Activated CD4-positive, CD25-positive, alpha-beta regulatory T cell treated with anti-CD3 and anti-CD28 coated beads, Interleukin-2, amount 50 U/mL, for 24 hours (primary cell): ENCODE results near the gene GLOD4.
"Not testable (repeated sequence)": the region's sequence is repeated elsewhere in the genome, so short reads cannot be mapped to it uniquely, and the experiment has no call there.

Source experiments
- ATAC-seq, 2 donors: fragments of 150-1000 bp; cut with Tn5 transposase; one replicate each; pipeline ENCODE4 v1.10.0; 2021; ENCODE audit warnings: mild to moderate bottlenecking in 1 of 2, moderate library complexity in 1 of 2

Gene GLOD4, protein sequence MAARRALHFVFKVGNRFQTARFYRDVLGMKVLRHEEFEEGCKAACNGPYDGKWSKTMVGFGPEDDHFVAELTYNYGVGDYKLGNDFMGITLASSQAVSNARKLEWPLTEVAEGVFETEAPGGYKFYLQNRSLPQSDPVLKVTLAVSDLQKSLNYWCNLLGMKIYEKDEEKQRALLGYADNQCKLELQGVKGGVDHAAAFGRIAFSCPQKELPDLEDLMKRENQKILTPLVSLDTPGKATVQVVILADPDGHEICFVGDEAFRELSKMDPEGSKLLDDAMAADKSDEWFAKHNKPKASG

DNA sequence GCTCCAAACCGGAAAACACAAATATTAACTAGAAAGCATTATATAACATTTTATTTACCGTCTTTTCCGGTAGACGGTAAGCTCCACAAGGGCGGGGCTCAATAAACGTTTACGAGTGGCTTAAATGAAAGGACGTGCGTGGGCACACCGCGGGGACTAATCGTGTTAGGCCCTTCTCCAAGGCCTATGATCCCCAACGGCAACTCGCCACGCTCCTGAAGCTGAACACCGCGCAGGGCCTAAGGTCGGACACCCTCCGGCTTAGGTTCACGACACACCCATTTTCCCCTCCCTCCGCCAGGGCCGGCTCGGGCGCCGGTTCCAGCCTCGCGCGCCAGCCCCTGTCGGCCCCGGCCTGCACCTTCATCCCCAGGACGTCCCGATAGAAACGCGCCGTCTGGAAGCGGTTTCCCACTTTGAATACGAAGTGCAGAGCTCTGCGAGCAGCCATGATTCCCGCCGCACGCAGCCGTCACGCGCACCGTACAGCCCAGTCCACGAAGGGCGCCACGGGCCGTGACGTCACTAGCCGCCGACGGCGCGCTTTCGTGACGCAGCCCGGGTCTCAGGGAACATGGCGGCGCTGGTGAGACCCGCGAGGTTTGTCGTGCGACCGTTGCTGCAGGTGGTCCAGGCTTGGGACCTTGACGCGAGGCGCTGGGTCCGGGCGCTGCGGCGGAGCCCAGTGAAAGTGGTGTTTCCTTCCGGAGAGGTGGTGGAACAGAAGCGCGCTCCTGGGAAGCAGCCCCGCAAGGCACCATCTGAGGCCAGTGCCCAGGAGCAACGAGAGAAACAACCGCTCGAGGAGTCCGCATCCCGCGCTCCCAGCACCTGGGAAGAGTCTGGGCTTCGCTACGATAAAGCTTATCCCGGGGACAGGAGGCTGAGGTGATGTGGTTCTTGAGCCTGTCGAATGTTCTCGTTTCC lies at the start of gene GLOD4, which contains the start of gene MRM3:
Gene GLOD4 (minus strand): TSS at position 476 of the 927 bp plus-strand sequence. CDS start 25 bp downstream, at position 451.
Gene MRM3 (plus strand): TSS at position 549 of the 927 bp plus-strand sequence. CDS start 26 bp downstream, at position 575.
- ATAC-seq: peak; percentile 92 to 95

DNA sequence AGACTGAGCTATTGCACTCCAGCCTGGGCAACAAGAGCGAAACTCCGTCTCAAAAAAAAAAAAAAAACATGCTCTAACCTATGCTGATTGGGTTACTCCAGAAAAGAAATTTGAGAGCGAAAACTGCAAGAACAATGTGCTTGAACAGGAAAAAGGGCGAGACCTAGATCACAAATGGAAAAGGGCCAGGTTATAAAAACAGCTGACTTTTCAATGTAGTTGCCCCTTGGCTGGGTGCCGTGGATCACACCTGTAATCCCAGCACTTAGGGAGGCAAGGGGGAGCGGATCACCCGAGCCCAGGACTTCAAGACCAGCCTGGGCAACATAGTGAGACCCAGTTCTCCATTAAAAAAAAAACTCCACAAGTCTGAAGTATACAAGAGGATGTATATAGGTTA lies 48.9 kb upstream of the GLOD4 start:
- ATAC-seq: no peak

DNA sequence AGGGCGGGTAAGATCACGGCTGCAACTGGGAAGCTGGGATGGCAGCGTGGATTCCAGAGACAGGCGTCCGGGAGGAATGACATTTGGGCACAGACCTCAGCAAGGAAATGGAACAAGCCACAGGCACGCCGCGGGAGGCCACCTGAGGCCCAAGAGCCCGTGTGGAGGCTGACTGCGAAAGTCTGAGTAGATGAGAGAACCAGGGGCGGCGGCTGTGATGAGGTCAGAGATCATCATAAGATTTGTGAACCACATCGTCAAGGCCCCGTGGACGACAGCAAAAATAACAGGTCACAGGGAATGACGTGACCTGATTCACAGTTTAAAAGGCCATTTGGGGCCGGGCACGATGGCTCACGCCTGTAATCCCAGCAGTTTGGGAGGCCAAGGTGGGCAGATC lies 48.3 kb upstream of the GLOD4 start:
- no peak for ATAC-seq

DNA sequence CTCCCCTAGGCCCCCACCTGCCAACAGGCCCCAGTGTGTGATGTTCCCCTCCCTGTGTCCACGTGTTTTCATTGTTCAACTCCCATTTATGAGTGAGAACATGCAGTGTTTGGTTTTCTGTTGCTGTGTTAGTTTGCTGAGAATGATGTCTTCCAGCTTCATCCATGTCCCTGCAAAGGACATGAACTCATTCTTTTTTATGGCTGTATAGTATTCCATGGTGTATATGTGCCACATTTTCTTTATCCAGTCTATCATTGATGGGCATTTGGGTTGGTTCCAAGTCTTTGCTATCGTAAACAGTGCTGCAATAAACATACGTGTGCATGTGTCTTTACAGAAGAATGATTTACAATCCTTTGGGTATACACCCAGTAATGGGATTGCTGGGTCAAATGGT lies 47.5 kb upstream of the GLOD4 start:
- not testable (repeated sequence) for ATAC-seq

DNA sequence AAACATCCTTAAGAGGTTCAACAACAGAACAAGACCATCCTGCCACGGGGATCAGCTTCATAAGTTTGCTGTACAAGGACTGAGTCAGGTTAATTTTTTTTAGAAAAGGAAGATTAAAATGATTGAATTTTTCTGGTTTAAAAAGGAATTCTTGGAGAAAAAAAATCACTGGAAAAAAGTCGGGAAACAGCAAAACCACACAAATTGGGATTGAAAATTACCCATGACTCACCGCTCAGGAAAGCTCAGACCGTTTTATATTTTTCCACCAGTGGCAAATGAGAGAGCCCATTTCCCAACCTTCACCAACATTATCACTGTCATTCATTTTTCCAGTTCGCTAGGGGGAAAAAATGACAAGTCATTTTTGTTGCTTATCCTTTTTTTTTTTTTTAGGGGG lies 46.7 kb upstream of the GLOD4 start:
- ATAC-seq: no peak

DNA sequence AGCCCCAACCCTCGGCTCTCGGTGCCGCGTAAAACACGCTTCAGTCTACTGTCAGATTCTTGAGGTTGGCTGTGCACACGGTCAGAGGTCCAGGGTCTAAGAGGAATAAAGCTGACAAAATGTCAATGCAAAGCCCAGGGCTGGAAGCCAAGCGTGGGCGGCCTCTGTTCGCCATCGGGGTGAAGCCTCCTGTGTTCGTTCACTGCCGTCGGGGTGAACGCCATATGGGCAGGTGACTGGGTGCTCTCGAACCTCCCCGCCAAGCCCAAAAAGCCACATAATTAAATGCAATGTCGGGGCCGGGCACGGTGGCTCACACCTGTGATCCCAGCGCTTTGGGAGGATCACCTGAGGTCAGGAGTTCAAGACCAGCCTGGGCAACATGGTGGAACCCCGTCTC lies 44.7 kb upstream of the GLOD4 start:
- no peak for ATAC-seq

DNA sequence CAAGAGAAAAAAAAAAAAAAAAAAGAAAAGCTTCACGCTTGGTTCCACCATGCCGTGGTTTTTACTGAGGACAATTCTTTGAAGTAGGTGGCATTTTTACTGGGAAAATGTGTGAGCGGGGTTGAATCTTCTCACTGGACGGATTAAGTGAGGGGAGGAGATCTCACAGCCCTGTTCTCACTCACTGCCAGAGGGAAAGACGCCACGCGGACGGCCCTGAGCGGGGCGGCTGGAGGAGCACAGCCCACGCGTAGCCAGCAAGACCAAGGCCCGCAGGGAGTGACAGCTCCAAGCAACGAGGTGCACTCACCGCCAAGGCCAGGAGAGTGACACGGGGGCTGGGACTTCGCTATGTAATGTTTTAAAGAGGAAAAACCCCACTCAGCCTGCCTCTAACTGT lies 43.1 kb upstream of the GLOD4 start:
- ATAC-seq: no peak

DNA sequence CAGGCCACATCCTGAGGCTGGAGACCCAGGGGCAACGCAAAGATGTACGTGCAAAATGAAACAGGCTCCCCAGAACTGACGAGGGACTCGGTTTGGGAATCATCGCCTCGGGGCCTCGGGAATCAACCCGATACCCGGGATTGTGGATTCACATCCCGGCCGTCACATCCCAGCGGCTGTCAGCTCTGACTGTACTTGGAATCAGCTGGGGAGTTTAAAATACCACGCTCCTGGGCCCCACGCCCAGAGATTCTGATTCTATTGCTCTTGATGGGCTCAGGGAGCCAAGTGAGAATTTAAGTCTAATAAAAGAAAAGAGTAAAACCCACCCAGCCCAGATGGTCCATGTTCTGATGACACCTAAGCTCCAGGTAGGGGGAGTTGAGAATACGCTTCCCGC lies 42.3 kb upstream of the GLOD4 start:
- ATAC-seq: no peak

DNA sequence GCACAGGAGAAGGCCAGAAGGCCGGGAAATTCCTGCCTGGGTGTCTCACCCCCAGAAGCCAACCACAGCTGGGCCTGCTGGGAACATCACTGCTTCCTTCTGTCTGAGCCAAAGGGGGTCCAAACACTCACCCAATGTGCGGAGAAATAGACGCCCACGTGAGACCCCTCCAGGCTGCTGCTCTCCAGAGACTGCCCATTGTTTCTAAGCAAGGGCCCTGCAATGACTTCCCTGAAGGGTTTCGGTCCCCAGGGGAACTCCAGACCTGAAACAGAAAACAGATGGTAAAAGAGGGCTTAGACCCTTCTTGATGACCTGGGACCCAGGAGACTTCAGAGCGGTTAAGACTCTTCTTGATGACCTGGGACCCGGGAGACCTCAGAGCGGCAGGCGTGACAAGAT lies 41.4 kb upstream of the GLOD4 start:
- no peak for ATAC-seq

DNA sequence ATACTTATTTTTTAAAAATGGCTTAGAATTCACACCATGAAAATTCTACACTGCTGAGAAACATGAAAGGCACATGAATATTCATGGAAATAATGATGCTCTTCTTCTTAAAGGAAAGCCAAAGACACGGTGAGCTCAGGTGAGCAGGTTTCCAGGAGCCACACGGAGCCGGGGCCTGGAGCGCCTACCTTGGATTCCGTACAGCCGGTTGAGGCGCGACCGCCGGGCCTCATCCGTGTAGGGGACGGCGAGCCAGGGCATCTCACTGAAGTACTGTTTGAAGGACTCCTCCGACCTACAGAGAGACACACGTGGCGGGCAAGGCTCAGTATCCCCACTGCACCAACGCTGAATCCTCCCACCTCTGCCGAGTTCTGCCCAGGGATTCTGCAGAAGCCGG lies 37.2 kb upstream of the GLOD4 start:
- ATAC-seq: no peak

DNA sequence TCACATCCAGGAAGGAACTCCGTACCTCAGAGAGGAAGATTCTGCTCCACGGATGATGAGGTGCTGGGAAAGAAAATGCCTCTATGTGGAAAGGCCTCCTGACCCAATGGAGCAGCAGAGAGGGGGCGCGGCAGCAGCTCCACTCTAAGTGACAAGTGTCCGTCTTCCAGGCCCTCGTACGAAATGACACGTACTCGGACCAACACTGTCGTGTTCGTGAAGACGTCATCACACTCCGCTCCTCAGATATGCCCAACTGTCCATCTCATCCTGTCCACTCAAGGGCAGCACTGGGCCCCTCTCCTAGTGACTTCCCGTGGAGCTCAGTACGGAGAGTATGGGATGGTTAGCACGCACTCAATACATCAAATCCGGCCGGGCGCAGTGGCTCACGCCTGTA lies 32.3 kb upstream of the GLOD4 start:
- no peak for ATAC-seq

DNA sequence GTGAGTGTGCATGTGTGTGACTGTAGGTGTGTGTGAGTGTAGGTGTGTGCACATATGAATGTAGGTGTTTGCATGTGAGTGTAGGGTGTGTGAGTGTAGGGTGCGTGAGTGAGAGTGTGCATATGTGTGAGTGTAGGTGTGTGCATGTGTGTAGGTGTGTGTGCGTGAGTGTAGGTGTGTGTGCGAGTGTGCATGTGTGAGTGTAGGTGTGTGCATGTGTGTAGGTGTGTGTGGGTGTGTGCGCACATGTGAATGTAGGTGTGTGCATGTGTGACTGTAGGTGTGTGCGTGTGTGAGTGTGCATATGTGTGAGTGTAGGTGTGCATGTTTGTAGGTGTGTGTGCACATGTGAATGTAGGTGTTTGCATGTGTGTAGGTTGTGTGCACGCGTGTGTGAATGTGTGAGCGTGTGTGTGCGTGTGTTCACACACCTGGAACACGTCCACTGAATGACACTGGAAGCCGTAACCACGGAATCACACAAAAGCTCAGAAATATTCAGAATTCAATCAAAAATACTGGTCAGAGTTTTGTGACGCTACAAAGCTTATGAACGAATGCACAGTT lies 30.6 kb upstream of the GLOD4 start:
- ATAC-seq: no peak

DNA sequence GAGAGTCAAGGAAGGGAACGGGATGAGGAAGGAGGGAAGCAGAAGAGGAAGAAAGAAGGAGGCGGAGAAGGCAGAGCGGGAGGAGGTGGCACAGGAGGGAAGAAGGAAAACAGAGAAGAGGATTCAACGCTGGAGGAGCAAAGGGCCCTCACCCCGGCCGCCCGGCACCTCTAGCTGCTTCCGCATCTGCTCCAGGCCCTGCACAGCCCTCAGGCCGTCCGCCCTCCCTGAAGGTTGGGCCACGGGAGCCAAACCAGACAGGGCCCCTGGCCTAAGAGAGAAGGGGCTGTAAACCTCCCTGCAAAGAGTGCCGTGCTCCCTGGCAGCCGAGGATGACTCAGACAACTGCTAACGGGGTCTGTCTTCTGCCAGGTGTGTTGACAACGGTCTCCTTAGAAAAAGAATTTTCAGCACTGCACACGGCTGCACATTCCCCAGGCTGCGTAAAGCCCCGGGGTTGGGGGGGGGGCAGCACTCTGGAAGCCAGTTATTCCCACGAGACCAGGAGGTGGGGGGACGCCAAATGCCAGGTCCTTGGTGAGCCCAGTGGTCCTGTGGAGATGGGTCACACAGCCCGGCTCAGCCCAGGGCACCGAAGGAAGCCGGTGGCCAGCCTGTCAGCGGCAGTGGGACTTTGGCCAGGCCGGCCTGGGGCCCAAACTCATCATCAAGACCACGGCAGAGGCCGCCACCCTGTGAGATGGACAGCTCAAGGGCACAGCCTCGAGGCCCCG lies 29.1 kb upstream of the GLOD4 start:
- ATAC-seq: no peak

DNA sequence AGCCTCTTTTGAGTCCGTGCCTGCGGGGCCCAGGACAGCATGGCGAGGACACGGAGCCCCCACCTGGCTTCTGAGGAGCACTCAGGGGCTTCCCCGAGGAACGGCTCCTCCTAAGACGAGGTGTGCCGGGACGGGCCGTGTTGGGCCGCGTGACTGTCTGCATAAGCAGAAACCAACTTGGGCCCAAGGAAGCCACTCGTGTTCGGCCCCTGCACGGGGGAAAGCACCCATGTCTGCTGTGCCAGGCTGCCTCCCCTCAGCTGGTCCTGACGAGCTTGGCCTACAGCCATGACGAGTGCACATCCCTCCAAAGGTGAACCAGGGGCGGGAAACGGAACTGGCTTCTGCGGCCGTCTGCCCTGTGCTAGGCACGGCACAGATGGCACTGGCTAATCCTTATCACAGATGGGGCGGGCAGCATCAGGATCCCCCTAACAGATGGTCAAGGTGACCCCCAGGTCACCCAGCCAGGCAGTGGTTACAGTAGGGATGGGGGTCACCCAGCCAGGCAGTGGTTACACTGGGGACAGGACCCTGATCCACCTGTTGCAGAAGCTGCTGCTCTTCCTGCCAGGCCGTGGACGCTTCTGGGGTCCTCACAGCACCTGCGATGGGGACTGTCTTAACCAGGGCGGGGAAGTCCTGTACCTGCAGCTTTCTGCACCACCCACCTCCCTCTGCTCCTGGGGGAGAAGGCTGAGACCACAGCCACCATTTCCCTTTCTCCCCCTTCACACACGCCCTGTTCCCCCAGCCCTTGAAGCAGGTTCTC lies 25.6 kb upstream of the GLOD4 start:
- no peak for ATAC-seq

DNA sequence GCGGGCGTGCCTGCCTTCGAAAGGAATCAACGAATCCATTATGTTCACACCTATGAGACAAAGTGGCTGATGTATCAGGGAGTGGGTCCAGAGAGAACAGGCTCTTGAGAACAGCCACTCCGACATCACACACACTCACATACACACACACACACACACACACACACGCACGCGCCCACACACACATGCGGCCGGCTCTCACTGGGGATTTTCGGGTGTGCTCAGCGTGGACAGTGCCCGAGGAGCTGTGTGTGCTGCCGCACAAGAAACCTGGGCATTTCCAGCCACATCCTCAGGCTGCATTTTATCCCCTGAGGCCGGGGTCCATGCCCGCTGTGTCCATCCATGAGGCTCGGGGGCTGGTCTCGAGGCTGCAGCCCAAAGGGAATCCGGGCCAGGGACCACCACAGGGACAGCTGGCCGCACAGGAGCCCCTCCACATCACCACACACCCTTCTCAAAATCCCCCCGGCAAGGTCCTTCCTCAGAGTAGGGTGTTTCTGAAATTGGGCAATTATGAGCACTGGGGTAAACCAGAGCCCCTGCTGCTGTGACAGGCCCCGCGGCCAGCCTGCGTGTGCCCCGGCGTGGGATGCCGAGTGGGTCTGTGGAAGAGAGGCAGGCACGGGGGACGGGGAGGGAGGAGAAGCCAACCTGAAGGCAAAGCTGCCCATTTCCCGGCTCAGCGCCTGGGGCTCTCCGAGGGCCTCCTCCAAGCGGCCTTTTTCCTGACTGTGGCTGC lies 24.9 kb upstream of the GLOD4 start:
- no peak for ATAC-seq

DNA sequence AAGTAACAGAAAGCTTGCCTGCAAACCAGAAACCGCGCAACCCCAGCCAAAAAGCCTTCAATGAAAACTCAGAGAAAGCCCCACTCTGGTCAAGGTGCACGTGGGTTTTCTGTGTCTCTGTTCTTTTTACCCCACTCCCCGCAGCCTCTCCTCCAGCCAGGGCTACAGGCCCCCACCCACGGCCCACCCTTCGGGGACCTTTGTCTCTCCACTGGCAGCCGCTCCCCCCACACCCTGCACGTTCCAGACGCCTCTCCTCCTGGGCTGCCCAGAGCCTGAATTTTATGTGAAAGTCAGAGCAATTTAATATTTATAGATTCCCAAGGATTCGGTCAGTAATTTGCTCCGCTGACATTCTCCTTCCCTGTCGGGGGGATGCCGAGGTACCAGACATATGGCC lies 24.3 kb upstream of the GLOD4 start:
- no peak for ATAC-seq

DNA sequence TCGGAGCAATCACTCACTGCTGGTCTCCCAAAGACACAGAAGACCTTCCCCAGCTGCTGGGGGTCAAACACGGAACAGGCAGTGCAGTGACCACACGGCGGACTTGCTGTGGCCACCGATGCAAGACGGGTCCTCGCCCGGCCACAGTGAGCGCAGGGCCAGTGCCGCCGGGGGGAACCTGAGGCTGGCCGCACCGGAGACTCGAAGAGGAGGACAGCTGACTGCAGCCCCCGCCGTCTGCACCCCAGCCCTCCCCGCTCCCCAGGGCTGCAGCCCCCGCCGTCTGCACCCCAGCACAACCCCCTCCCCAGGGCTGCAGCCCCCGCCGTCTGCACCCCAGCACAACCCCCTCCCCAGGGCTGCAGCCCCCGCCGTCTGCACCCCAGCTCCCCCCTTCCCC lies 23.8 kb upstream of the GLOD4 start:
- ATAC-seq: not testable (repeated sequence)

DNA sequence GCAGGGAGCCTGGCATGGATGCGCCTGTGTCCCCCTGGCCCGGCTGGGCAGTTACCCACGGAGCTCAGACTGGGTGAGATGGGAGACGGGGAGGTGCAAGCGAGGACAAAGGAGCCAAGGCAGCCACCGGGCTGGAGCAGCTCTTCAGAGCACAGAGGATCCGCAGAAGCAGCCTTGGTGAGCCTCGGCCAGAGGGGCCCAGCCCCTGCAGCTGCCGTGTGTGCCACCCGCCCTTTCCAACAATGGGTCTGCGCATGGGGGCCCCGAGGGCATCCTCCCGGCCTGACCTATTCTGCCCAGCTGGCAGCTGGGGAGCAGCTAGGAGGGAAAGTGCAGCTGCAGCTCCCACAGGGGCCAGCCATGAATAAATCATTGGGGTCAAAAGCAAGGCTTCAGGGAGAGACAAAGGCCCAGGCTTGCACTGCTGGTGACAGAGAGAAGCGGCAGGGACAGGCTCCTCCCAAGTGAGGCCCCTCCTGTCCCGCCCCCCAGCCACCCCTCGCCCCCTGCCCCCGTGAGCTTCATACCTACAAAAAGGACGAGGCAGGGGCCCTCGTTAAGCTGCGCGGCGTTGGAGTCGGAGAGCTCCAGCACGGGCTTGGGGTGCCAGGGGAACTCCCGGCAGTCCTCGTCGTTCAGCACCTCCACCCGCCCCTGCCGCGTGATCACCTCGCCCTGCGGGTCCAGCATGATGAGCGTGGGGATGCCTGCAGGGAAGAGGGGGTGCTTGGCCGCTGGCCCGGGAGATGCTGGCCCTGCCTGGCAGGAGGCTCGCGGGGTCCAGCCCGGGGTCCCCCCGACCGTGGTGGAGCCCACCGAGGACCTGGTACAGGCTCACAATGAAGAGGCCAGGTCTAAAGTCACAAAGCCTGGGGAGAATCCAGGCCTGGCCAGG lies 22.7 kb upstream of the GLOD4 start:
- no peak for ATAC-seq

DNA sequence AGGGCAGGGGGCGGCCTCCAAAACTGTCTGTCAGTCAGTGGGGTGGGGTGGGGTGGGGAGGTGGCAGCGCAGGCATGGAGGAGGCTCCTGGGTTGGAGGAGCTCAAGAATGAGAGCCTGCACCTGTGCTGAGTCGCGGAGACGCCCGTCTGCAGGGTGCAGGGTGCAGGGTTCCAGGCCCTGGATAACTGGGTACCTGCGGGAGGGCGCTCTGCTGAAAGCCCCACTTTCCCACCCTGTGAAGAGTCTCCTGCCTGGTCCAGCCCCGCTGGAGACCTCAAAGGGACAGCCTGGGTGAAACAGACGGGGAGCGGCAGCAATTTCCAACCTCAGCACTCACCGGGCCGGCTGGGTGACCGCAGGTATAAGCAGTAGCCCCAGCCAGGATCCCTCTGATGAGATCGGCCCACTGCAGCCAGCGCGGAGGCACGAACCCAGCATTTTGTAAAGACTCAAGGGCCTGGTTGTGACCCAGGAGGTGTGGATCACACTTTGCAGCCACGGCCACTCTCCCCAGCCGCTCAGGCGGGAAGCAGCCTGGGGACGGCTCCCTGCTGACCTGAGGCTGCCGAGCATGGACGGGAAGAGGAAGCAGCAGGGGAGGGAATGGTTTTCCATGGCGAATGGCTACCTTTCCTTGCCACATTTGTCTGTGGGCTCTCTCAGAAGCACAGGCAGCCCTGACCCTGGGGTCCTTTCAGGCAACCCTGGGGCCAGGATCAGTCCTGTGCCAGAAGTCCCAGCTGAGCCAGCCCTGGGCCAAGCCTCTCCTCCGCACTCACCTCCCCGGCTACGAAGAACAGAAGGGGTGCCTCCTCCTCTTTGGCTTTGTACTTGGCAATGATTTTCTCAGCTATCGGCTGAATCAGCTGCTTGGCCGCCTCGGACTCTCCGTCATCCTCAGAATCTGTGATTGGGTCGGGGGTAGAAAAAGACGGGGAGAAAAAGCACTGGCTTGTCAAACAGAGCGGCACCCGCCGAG lies 21.1 kb upstream of the GLOD4 start:
- ATAC-seq: no peak
